Uterus (tissue), 4 donors: ENCODE results near the gene MRPL9. TPM values are rescaled to one million over a fixed set of nuclear protein-coding genes. Genes with fewer than 3 reads are reported as not detected.
A peak's percentile ranks its signal among the peaks of the same experiment; 100 is the strongest.

Experiments
- DNase-seq, 2 donors: peaks; one replicate each; pipeline ENCODE4 v3.0.0-alpha.2; 2019 to 2020
- H3K27ac ChIP-seq, 2 donors: fragments of 200-600 bp; sonication (generic); 1 replicate in 1 of 2; 2 replicates in 1 of 2; pipeline ENCODE4 v1.5.1; 2016 to 2018
- H3K27me3 ChIP-seq, 2 donors: fragments of 200-600 bp; sonication (generic); one replicate each; pipeline ENCODE4 v1.5.1; 2018 to 2019; ENCODE audit warnings: control low read depth in 1 of 2
- H3K36me3 ChIP-seq, 2 donors: fragments of 200-600 bp; sonication (generic); one replicate each; pipeline ENCODE4 v1.5.1; 2019; ENCODE audit warnings: control low read depth in 1 of 2
- H3K4me1 ChIP-seq, 2 donors: fragments of 200-600 bp; sonication (generic); one replicate each; pipeline ENCODE4 v1.5.1; 2018 to 2019; ENCODE audit warnings: control low read depth in 1 of 2
- H3K4me3 ChIP-seq, 2 donors: fragments of 200-600 bp; sonication (generic); 1 replicate in 1 of 2; 2 replicates in 1 of 2; pipeline ENCODE4 v1.5.1; 2018 to 2019; ENCODE audit warnings: mild to moderate bottlenecking in 1 of 2
- H3K9me3 ChIP-seq, 2 donors: fragments of 200-600 bp; sonication (generic); one replicate each; pipeline ENCODE4 v1.5.1; 2019; ENCODE audit warnings: control low read depth in 1 of 2
- POLR2A ChIP-seq, 2 donors: fragments of 450-650 bp; IDR thresholded peaks; one replicate each; pipeline ENCODE4 v1.6.1; 2016; ENCODE audit warnings: antibody characterized with exemption in 2 of 2, mild to moderate bottlenecking in 1 of 2, moderate library complexity in 1 of 2
- intact Hi-C: fragments of 100-400 bp; cut with DNase I; formaldehyde crosslinking; loops from one replicate; pipeline ENCODE4 v1.15.1; 2023; ENCODE audit warnings: low total_unique reads
- total RNA-seq, 4 donors: library from RNA; depleted of rRNA in 3 of 4; stranded (reverse); fragments of >200 nt in 3 of 4; gene quantifications; one replicate each; pipeline versions ENCODE4 v1.1.0 to v1.2.4, GENCODE V29; 2014 to 2023
- TF ChIP-seq, protein P1 (sequence below), 4 experiments: fragments of 200-600 bp in 2 of 4; fragments of 450-650 bp in 2 of 4; sonication (generic) in 2 of 4; IDR thresholded peaks; one replicate each; pipeline ENCODE4 v1.5.1; 2016 to 2019; ENCODE audit warnings: antibody characterized with exemption in 4 of 4, mild to moderate bottlenecking in 2 of 4, moderate library complexity in 1 of 4
- donor health status: DM: yes; HTN: yes; CAD: no.

Gene MRPL9
- total RNA-seq, 4 donors from 2014 or later: 54.1 to 88.9 (median 61.8) TPM

GRCh38 chr1:151799179-151800022 is 36.1 kb upstream of the MRPL9 start:
- TF ChIP-seq POLR2A (IDR thresholded peaks at IDR 0.05): no peak
- TF ChIP-seq, protein P1, sequence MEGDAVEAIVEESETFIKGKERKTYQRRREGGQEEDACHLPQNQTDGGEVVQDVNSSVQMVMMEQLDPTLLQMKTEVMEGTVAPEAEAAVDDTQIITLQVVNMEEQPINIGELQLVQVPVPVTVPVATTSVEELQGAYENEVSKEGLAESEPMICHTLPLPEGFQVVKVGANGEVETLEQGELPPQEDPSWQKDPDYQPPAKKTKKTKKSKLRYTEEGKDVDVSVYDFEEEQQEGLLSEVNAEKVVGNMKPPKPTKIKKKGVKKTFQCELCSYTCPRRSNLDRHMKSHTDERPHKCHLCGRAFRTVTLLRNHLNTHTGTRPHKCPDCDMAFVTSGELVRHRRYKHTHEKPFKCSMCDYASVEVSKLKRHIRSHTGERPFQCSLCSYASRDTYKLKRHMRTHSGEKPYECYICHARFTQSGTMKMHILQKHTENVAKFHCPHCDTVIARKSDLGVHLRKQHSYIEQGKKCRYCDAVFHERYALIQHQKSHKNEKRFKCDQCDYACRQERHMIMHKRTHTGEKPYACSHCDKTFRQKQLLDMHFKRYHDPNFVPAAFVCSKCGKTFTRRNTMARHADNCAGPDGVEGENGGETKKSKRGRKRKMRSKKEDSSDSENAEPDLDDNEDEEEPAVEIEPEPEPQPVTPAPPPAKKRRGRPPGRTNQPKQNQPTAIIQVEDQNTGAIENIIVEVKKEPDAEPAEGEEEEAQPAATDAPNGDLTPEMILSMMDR (IDR thresholded peaks at IDR 0.05): no peak
- Histone ChIP-seq H3K27ac (no peak overlapping the region), H3K36me3 (no peaks in the 10 kb centered on the region), H3K4me1 (no peaks in the 10 kb centered on the region), H3K9me3 (no peaks in the 10 kb centered on the region), H3K4me3 (no peak overlapping the region), H3K27me3 (no peaks in the 10 kb centered on the region)
- DNase-seq: no peak
- intact Hi-C loops: no loop called here

- H3K4me1 ChIP-seq: no peaks in the 10 kb centered on the region
- intact Hi-C loops: no loop called here
- no peaks in the 10 kb centered on the region for H3K27me3 ChIP-seq
- H3K4me3 ChIP-seq: no peak overlapping the region
- H3K36me3 ChIP-seq: no peaks in the 10 kb centered on the region
- no peak overlapping the region for H3K27ac ChIP-seq
- no peak for DNase-seq
- TF ChIP-seq, protein P1 (IDR thresholded peaks at IDR 0.05): no peak
- TF ChIP-seq POLR2A (IDR thresholded peaks at IDR 0.05): no peak
- H3K9me3 ChIP-seq: no peaks in the 10 kb centered on the region
Measured at GRCh38 chr1:151798571-151798970, 35.3 kb upstream of the MRPL9 start.

GRCh38 chr1:151790940-151791651 is 27.8 kb upstream of the MRPL9 start:
- DNase-seq: no peak
- TF ChIP-seq, protein P1 (IDR thresholded peaks at IDR 0.05): no peak
- no peak for TF ChIP-seq POLR2A (IDR thresholded peaks at IDR 0.05)
- peak overlapping the region; percentile 37 to 53 for H3K4me3 ChIP-seq
- H3K4me1 ChIP-seq: no peaks in the 10 kb centered on the region
- intact Hi-C loops: no loop called here
- H3K9me3 ChIP-seq: no peaks in the 10 kb centered on the region
- no peaks in the 10 kb centered on the region for H3K27me3 ChIP-seq
- no peak overlapping the region for H3K27ac ChIP-seq
- no peaks in the 10 kb centered on the region for H3K36me3 ChIP-seq

- Histone ChIP-seq H3K4me1 (no peaks in the 10 kb centered on the region), H3K36me3 (no peaks in the 10 kb centered on the region), H3K27ac (peak within 1 kb of the TSS in 1 of 2 donors; percentile 61), H3K4me3 (peak within 1 kb of the TSS; percentile 47 to 53), H3K27me3 (no peaks in the 10 kb centered on the region), H3K9me3 (no peaks in the 10 kb centered on the region)
- TF ChIP-seq POLR2A (IDR thresholded peaks at IDR 0.05): peak; percentile 57 to 69
- TF ChIP-seq, protein P1 (IDR thresholded peaks at IDR 0.05): peak in 2 of 4 experiments; percentile 19 to 33
- DNase-seq: peak; percentile 93 to 96
- intact Hi-C loops: no loop called here
Measured at GRCh38 chr1:151790071-151790939, 27.0 kb upstream of the MRPL9 start, which contains the start of gene TDRKH. TSS of gene TDRKH (minus strand) at chr1:151790500. CDS start at chr1:151783022, 7,478 bp downstream.
